Esophagus squamous epithelium (tissue), 5 donors: ENCODE measurements around the gene NCOA5. TPM values are rescaled to one million over a fixed set of nuclear protein-coding genes. Genes with fewer than 3 reads are reported as not detected.

Experiments
- DNase-seq: peaks from one replicate; lab custom pipeline; 2025; lab: John Stamatoyannopoulos, UW
- H3K27ac ChIP-seq, 4 donors: fragments of 200-600 bp; sonication (generic); one replicate each; pipeline ENCODE4 v1.5.1; 2016 to 2019; ENCODE audit warnings: mild to moderate bottlenecking in 1 of 4
- H3K27me3 ChIP-seq, 4 donors: fragments of 200-600 bp; sonication (generic); 1 replicate in 3 of 4; 2 replicates in 1 of 4; pipeline versions ENCODE4 v1.5.1 to v1.6.0; 2017 to 2021; ENCODE audit warnings: antibody characterized with exemption in 1 of 4
- H3K36me3 ChIP-seq, 3 donors: fragments of 200-600 bp; sonication (generic); one replicate each; pipeline ENCODE4 v1.5.1; 2016 to 2019
- H3K4me1 ChIP-seq, 3 donors: fragments of 200-600 bp; sonication (generic); one replicate each; pipeline ENCODE4 v1.5.1; 2017 to 2019
- H3K4me3 ChIP-seq, 4 donors: fragments of 200-600 bp; sonication (generic); 1 replicate in 3 of 4; 2 replicates in 1 of 4; pipeline ENCODE4 v1.5.1; 2016 to 2019; ENCODE audit warnings: mild to moderate bottlenecking in 2 of 4, moderate library complexity in 1 of 4
- H3K9me3 ChIP-seq, 3 donors: fragments of 200-600 bp; sonication (generic); one replicate each; pipeline ENCODE4 v1.5.1; 2016 to 2019
- POLR2A ChIP-seq, 4 donors: fragments of 450-650 bp; IDR thresholded peaks; one replicate each; pipeline ENCODE4 v1.6.1; 2017; ENCODE audit warnings: antibody characterized with exemption in 4 of 4, mild to moderate bottlenecking in 4 of 4, moderate library complexity in 3 of 4
- WGBS, 2 donors: methylation state at CpG; one replicate each; pipeline ENCODE4 v1.1.5; 2018; 5-methylcytosine and 5-hydroxymethylcytosine counted together
- intact Hi-C: fragments of 100-400 bp; cut with DNase I; formaldehyde crosslinking; loops from one replicate; pipeline ENCODE4 v1.15.0; 2022
- total RNA-seq, 4 donors: library from RNA; depleted of rRNA; stranded (reverse); fragments of >200 nt; gene quantifications; one replicate each; pipeline ENCODE4 v1.1.0, GENCODE V29; 2016
- TF ChIP-seq, protein P1 (sequence below), 6 experiments: fragments of 450-650 bp in 4 of 6; fragments of 200-600 bp in 2 of 6; sonication (generic) in 2 of 6; IDR thresholded peaks; one replicate each; pipeline ENCODE4 v1.5.1; 2016 to 2019; ENCODE audit warnings: antibody characterized with exemption in 6 of 6, mild to moderate bottlenecking in 4 of 6, moderate library complexity in 4 of 6
- donor health status: DM: yes; HTN: yes; CAD: no.

Gene NCOA5
- total RNA-seq, 4 donors from 2014 or later = 20.7 to 29.8 (median 22.3) TPM

DNA sequence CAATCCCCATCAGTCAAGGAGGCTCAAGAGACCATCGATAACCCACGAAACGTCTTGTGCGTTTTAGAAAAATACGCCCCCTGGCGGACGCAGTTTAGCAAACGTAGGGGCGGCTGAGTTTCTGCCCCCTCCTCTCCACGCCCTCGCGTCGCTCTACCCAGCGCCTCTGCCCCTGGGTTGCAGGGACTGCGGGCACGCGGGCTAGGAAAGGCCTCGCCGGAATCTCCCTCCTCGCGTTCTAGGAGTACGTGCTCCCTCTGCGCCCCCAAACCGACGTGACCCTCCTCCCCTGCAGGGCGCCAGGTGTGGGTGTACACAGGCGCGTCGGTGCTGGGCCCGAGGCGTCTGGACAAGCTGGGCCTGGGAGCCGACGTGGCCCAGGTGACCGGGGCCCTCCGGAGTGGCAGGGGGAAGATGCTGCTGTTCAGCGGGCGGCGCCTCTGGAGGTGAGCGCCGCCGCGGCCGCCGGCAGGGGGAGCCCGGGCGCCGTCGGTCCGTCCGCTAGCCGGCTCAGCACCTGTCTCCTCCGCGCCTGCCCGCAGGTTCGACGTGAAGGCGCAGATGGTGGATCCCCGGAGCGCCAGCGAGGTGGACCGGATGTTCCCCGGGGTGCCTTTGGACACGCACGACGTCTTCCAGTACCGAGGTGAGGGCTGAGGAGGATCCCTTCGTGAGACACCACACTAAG, 75.8 kb downstream of the NCOA5 start:
- H3K27me3 ChIP-seq = peaks cover 0 to 98% (median 34%) of the 10 kb centered on the region in 4 donors
- H3K36me3 ChIP-seq = no peaks in the 10 kb centered on the region
- DNase-seq = no peak
- intact Hi-C loops = no loop called here
- WGBS, 2 donors = 6 to 7% methylated on average over 3 to 6 of the region's 67 CpGs
- no peak overlapping the region for H3K27ac ChIP-seq
- H3K4me3 ChIP-seq = peak overlapping the region in 2 of 4 donors; percentile 21 to 40
- no peak for TF ChIP-seq POLR2A (IDR thresholded peaks at IDR 0.05)
- TF ChIP-seq, protein P1, sequence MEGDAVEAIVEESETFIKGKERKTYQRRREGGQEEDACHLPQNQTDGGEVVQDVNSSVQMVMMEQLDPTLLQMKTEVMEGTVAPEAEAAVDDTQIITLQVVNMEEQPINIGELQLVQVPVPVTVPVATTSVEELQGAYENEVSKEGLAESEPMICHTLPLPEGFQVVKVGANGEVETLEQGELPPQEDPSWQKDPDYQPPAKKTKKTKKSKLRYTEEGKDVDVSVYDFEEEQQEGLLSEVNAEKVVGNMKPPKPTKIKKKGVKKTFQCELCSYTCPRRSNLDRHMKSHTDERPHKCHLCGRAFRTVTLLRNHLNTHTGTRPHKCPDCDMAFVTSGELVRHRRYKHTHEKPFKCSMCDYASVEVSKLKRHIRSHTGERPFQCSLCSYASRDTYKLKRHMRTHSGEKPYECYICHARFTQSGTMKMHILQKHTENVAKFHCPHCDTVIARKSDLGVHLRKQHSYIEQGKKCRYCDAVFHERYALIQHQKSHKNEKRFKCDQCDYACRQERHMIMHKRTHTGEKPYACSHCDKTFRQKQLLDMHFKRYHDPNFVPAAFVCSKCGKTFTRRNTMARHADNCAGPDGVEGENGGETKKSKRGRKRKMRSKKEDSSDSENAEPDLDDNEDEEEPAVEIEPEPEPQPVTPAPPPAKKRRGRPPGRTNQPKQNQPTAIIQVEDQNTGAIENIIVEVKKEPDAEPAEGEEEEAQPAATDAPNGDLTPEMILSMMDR (IDR thresholded peaks at IDR 0.05) = peak; percentile 68 to 86 (median 78)
- H3K9me3 ChIP-seq = no peaks in the 10 kb centered on the region
- peaks cover 13 to 42% (median 14%) of the 10 kb centered on the region in 3 donors for H3K4me1 ChIP-seq

DNA sequence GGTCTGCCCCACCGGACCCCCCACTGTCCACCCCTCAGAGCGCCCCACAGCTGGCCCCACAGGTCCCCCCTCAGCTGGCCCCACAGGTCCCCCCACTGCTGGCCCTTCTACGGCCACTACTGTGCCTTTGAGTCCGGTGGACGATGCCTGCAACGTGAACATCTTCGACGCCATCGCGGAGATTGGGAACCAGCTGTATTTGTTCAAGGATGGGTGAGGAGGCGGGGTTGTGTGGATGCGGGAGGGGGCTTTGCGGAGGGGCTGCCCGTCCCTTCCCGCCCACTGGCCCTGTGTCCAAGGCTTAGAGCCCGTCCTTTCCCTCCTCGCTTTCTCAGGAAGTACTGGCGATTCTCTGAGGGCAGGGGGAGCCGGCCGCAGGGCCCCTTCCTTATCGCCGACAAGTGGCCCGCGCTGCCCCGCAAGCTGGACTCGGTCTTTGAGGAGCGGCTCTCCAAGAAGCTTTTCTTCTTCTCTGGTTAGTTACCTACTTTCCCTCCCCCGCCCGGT, 76.4 kb downstream of the NCOA5 start:
- intact Hi-C loops = no loop called here
- Histone ChIP-seq H3K27ac (no peak overlapping the region), H3K36me3 (no peaks in the 10 kb centered on the region), H3K4me1 (peaks cover 14 to 45% (median 14%) of the 10 kb centered on the region in 3 donors), H3K27me3 (peaks cover 0 to 99% (median 32%) of the 10 kb centered on the region in 4 donors), H3K9me3 (no peaks in the 10 kb centered on the region), H3K4me3 (peak overlapping the region in 1 of 4 donors; percentile 40)
- TF ChIP-seq POLR2A (IDR thresholded peaks at IDR 0.05) = no peak
- TF ChIP-seq, protein P1 (IDR thresholded peaks at IDR 0.05) = no peak
- no peak for DNase-seq
- WGBS, 2 donors = 10 to 100% methylated on average over 1 to 13 of the region's 29 CpGs

DNA sequence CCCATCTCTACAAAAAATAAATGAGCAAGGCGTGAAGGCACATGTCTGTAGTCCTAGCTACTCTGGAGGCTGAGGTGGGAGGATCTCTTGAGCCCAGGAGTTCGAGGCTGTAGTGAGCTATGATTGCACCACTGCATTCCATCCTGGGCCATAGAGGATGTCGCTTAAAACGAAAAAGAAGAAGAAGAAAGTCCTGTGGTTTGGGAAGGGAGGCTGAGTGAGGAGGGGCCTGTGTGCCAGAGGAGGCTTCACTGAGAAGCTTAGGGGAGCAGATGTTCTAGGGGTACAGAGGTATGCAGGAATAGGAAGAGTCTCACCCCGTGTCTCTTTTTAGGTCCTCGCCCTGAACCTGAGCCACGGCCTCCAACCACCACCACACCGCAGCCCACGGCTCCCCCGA, 76.8 kb downstream of the NCOA5 start:
- peaks cover 14 to 49% (median 18%) of the 10 kb centered on the region in 3 donors for H3K4me1 ChIP-seq
- H3K27ac ChIP-seq = no peak overlapping the region
- intact Hi-C loops = no loop called here
- H3K9me3 ChIP-seq = no peaks in the 10 kb centered on the region
- no peak overlapping the region for H3K4me3 ChIP-seq
- no peak for DNase-seq
- TF ChIP-seq POLR2A (IDR thresholded peaks at IDR 0.05) = no peak
- TF ChIP-seq, protein P1 (IDR thresholded peaks at IDR 0.05) = no peak
- peaks cover 0 to 99% (median 31%) of the 10 kb centered on the region in 4 donors for H3K27me3 ChIP-seq
- H3K36me3 ChIP-seq = no peaks in the 10 kb centered on the region
- 54 to 63% methylated on average over 9 to 10 of the region's 10 CpGs for WGBS, 2 donors

DNA sequence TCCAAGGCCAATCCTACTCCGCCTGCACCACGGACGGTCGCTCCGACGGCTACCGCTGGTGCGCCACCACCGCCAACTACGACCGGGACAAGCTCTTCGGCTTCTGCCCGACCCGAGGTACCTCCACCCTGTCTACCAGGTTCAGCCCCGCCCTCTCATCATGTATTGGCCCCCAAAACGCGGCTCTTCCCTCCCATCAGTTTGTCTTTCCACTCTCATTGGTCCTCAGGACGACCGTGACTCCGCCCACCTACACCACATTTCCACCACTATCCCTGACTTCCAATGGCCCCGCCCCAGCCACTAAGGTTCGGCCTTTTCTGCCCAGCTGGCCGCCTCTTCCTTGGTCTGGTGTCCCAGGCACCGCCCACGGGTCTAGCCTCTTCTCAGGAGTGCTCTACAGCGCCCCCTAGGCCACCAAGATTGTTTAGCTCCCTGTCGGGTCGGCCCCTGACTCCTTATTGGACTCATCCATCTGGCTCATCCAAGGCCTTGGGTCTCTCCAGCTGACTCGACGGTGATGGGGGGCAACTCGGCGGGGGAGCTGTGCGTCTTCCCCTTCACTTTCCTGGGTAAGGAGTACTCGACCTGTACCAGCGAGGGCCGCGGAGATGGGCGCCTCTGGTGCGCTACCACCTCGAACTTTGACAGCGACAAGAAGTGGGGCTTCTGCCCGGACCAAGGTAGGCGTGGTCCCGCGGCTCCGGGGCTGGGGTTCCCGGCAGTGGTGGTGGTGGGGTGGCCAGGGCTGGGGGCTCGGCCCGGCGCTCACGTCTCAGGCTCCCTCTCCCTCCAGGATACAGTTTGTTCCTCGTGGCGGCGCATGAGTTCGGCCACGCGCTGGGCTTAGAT, 77.9 kb downstream of the NCOA5 start:
- TF ChIP-seq, protein P1 (IDR thresholded peaks at IDR 0.05) = peak in 3 of 6 experiments; percentile 12 to 41 (median 14)
- TF ChIP-seq POLR2A (IDR thresholded peaks at IDR 0.05) = no peak
- 16 to 17% methylated on average over 26 to 36 of the region's 57 CpGs for WGBS, 2 donors
- Histone ChIP-seq H3K4me3 (no peak overlapping the region), H3K4me1 (peaks cover 14 to 49% (median 18%) of the 10 kb centered on the region in 3 donors), H3K9me3 (no peaks in the 10 kb centered on the region), H3K27ac (no peak overlapping the region), H3K27me3 (peaks cover 0 to 99% (median 31%) of the 10 kb centered on the region in 4 donors), H3K36me3 (no peaks in the 10 kb centered on the region)
- intact Hi-C loops = no loop called here
- no peak for DNase-seq

Other genes with a start within 250 kb of the NCOA5 start
- 10 to 100 TPM; 27.7 to 35.0 (median 31.1) TPM for gene ACOT8, start 232.6 kb downstream of the NCOA5 start, total RNA-seq
- gene ZSWIM3, start 232.3 kb downstream of the NCOA5 start, total RNA-seq = 1 to 10 TPM; 1.1 to 3.2 (median 2.5) TPM
- 1 to 10 TPM; 6.6 to 8.8 (median 7.6) TPM for gene ZSWIM1, start 208.7 kb downstream of the NCOA5 start, total RNA-seq
- 1 to 10 TPM in 2 of 4 donors, not detected in 2; 1.1 to 1.3 TPM for gene SPATA25, start 202.3 kb downstream of the NCOA5 start, total RNA-seq
- gene NEURL2, start 198.8 kb downstream of the NCOA5 start, total RNA-seq = 1 to 10 TPM; 4.1 to 6.5 (median 5.5) TPM
- gene CTSA, start 198.6 kb downstream of the NCOA5 start, total RNA-seq = 10 to 100 TPM; 44.5 to 74.8 (median 56.8) TPM
- gene PLTP, start 177.8 kb downstream of the NCOA5 start, total RNA-seq = 100 to 1,000 TPM in 2 of 4 donors, 10 to 100 TPM in 1, 1 to 10 TPM in 1; 5.9 to 248 (median 92.6) TPM
- 10 to 100 TPM; 10.4 to 36.8 (median 16.4) TPM for gene PCIF1, start 155.3 kb downstream of the NCOA5 start, total RNA-seq
- gene ZNF335, start 117.8 kb downstream of the NCOA5 start, total RNA-seq = 10 to 100 TPM; 10.5 to 22.5 (median 19.8) TPM
- gene MMP9, start 81.1 kb downstream of the NCOA5 start, total RNA-seq = under 1 TPM in 3 of 4 donors, not detected in 1; 0.18 to 0.50 (median 0.38) TPM
- gene SLC12A5, start 60.7 kb downstream of the NCOA5 start, total RNA-seq = not detected
- 10 to 100 TPM in 2 of 4 donors, 1 to 10 TPM in 2; 3.2 to 15.3 (median 10.2) TPM for gene CD40, start 28.4 kb upstream of the NCOA5 start, total RNA-seq
- 1 to 10 TPM in 2 of 4 donors, under 1 TPM in 2; 0.11 to 2.3 (median 0.76) TPM for gene CDH22, start 218.5 kb upstream of the NCOA5 start, total RNA-seq